Midbrain (tissue), 1 donor: ENCODE results near the gene PLD4.

Source experiments
- DNase-seq: peaks from one replicate; lab custom pipeline; 2025; lab: John Stamatoyannopoulos, UW

The PLD4 gene

DNA sequence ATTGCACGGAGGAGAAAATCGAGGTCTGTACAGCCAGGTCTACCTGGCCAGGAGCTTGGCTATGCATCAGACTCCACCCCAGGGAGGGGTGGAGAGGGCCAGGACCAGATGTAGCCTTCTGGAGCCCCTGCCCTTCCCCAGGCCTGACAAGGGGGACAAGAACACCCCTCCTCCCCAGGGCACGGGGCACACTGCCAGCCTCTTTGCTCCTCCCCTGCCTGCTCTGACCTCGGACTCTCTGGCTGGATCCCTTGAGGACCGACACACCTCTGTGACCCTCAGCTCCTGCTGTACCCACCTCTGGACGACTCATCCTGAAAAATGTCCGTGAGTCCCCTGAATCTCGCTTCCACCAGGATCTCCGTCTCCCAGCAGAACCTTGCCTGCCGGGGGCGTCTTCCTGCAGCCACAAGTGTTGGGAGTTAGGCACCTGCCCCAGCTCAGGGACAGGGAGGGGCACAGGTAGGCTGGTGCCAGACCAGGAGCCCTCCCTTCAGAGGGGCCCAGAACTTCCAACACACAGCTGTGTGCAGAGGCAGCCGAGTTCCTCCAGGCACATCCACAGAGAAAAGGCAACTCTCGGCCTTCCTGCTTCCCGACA, 31.7 kb downstream of the PLD4 start:
- no peak for DNase-seq

DNA sequence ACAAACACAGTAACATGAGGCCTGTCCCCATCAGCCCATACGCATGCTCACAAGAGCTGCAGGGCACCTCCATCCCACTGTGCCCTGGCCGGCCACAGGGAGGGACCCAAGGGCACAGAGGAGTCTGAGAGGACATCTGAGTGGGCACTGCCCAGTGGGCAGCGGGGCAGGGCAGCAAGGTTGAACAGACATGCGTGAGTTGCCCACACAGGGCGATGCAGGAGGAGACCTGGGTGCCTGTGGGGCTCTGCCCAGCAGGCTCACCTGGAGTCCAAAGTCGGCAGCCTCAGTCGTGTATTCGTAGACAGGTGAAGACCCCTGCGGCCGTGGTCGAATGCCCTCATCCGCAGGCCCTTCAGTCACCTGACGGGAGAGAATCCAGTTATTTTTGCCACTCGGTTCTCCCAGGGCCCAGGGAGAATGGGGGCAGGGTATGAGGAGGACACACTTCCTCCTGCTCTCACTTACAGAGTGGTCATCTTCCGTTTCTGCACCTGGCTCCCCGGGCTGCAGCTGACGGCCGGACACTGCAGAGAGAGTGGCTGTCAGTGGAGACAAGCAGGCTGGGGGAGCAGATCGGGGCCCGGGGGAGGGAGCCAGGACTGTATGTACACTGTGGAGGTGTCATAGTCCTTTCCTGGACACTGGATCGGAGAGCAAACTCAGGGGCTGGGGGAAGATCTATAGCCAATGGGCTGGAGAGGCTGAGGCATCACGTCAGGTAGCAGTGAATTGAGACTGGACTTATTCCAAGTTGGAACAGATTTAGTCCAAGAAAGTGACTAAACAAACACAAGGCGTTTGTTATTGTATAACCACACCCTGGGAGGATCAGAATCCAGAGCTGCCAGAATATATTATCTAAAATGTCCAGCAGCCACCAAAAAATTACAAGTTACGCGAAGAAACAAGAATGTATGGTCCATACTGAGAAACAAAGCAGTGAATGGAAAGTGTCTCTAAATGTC, 32.8 kb downstream of the PLD4 start:
- no peak for DNase-seq

GRCh38 chr14:104964546-104964945, 39.9 kb downstream of the PLD4 start:
- DNase-seq = no peak

GRCh38 chr14:104965561-104966231, 41.0 kb downstream of the PLD4 start:
- DNase-seq = no peak

DNA sequence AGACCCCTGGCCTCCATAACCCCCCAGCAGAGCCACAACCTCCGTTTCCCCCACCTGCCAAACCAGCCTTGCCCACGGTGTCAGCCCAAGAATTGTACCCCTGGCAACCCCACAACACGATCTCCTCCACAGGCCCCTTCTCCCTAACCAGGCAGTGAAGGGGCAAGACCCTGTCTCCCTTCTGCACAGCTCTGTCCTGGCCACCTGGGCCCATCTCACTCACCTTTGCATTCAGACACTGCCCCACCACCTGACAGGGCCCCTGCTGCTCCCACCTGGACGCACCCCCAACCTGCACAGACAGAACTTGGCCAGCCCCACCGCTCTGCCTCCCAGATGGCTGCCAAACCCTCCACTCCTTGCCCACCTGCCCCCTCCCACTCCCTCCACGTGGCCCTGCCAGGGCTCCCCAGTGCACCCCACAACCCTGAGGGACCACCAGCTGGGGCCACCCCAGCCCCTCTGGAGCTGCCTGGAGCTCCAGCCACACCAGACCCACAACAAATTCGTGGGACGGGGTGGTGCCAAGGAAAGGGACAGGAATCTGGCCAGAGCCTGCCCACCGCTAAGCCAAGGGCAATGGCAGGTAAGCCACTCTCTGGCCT, 41.7 kb downstream of the PLD4 start:
- no peak for DNase-seq

DNA sequence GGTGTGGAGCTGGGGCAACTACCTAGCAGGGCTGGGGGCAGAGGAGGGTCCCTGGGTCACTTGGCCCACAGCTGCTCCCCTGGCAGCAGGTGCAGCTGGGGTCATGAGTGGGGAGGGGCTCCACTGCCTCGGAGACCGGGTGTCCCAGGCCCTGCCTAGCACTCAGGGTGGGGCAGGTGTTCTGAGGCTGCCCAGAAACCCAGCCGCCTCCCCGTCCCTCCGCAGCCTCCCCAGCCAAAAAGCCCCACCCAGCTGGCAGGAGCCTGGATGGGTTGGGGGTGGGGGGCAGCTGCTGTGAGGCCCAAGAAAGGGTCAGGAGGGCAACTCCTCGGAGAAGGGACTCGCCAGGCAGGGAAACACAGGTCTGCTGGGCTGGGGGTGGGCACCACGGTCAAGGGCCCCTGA, 42.3 kb downstream of the PLD4 start:
- DNase-seq = no peak

DNA sequence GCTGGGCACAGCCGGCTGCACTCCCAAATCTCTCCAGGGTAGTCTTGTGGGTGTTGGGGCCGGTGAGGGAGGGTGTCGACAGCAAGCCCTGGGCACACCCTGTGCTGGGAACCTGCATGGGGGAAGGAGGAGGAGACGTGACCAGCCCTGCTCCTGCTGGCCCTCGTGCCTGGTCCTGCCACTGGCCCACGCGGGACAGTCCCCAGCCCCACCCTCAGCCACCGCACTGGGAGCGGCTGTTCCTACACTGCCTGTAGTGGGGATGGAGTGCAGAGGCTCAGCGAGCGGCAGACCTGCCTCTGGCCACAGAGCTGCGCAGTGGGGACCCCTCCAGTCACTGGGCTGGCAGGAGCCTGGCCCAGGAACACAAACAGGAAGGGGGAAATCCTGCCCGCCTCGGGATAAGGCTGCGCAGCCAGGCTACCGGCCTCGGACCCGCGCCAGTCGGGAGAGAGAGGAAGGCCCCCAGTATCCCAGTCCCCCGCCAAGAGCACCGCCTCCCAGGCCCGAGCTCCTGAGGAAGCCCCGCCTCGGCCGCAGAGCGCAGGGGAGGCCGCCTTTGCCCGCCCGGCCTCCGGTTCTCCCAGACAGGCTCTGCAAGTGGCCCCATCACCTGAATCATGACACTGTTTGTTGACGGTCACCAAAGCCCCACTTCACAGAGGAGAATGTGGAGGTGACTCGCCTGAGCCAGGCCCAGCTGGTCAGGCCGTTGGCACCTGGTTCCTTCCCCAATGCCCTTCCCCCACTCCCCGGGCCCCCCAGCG, 42.9 kb downstream of the PLD4 start:
- DNase-seq = no peak

DNA sequence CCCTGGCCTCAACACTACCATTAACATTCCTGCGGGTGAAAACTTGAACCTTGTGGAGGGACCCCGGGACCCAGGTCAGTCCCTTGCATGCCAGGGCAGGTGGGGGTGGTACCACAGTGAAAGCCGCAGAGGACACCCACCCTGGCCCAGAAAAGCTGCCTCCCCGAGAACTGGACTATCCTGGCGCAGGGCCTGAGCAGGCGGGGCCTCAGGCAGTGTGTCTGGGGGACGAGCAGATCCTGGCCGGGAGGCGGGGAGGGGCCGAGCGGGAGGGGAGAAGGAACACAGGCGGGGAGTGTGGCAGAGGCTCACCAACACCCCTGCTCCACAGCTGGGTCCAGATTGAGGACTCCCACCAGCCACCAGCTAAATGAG, 43.5 kb downstream of the PLD4 start:
- no peak for DNase-seq

- no peak for DNase-seq
Measured at GRCh38 chr14:104968541-104969401, 44.1 kb downstream of the PLD4 start.

- DNase-seq = no peak
Measured at GRCh38 chr14:104969741-104970230, 45.1 kb downstream of the PLD4 start.

DNA sequence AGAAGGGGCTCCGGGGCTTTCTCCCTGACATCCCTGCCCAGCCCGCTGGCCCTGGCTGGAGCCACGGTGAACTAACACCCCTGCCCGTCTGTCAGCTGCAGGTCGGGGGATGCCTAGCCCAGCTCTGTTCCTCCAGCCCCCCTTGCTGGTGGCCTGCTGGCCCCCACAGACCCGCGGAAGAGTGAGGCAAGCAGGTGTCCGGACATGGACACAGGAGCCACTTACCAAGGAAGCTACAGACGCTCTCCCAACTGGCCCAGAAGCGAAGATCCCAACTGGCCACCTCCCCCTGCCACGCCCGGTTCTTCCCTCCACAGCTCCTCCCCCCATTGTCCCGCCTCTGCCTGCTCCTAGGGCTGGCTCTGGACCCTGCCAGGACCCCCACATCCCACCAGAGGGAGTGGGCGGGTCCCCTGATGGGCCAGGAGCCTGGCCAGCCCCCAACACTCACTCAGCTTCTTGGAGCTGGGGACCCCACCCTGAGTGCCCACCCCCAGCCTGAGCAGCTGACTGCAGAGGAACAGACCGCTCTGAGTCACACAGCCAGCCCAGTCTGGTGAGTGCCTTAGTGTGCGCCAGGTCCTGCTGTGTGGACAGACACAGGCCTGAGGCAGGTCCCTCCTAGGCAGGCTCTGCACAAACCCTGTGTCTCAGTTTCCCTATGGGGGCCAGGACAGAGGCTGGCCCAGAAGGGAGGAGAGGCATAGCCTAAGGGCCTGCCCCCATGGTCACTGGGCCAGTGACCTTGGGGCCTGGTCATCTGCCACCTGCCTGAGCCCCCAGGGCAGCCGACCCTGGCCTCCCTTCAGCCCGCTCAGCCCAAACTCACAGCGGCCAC, 45.8 kb downstream of the PLD4 start:
- no peak for DNase-seq

GRCh38 chr14:104971447-104972240, 47.0 kb downstream of the PLD4 start:
- no peak for DNase-seq

- DNase-seq = no peak
Measured at GRCh38 chr14:104972301-104973134, 47.8 kb downstream of the PLD4 start.

DNA sequence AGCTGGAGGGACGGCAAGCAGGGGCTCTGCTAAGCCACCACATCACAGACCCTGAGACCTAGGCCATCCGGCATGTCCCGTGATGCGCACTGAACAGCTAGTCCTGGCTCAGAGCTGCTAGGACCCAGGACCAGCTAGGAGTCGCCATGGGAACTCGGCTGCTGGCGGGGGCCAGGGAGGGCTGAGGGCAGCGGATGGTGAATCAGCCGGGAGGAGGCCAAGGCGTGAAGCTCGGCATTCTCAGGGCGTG, 48.4 kb downstream of the PLD4 start:
- DNase-seq = peak; percentile 33

GRCh38 chr14:104973385-104974145, 48.9 kb downstream of the PLD4 start:
- DNase-seq = no peak

DNA sequence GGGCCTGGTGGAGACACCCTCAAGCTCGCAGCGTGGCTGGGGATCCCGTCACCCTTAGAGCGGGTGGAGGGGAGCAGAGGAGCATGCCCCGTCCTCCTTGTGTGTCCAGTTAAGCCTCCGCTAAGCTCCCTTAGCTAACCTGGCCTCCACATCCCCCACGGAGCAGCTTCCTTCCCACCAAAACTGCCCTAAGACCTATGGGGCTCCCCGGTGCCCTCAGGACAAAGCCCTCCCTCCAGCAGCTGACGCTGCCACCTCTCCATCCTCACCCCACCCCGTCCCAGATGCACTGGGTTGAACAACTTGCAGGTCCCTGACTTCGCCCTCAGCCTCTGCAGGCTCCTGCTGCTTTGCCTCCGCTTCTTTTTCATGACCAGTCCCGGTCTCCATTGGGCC, 49.5 kb downstream of the PLD4 start:
- no peak for DNase-seq

- DNase-seq = no peak
Measured at GRCh38 chr14:104974665-104975390, 50.1 kb downstream of the PLD4 start.
